NCI-H345 treated with DMSO at 0.1 percent for 48 hours (cell line): ENCODE data around the gene RORC.
"Not testable (repeated sequence)": the region's sequence is repeated elsewhere in the genome, so short reads cannot be mapped to it uniquely, and the experiment has no call there.

Experiments used
- DNase-seq: peaks from one replicate; lab custom pipeline; 2025; ENCODE audit not compliant: unreplicated experiment; lab: John Stamatoyannopoulos, UW

RORC gene

DNA sequence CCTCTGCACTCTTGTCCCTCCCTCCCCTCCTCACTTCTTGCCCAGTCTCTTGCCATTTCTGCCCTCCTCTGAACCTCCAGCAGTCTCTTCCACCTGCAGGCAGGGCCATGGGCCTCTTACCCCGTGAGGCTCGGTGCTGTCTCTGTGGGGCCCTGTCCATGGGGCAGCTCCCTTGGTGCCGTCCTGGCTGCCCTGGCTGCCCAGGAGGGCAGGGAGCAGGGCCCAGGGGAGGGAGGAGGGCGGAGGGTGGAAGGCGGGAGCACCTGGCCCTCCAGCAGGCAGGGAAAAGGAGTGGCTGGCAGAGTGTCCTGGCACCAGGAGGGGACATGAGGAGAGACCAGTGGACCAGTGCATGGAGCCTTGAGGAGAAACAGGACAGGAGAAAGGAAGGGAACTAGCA is at the start of gene RORC:
RORC (minus strand) TSS at position 198 of the 400 bp plus-strand sequence; CDS start at position 160, 38 bp downstream.
- DNase-seq = no peak

DNA sequence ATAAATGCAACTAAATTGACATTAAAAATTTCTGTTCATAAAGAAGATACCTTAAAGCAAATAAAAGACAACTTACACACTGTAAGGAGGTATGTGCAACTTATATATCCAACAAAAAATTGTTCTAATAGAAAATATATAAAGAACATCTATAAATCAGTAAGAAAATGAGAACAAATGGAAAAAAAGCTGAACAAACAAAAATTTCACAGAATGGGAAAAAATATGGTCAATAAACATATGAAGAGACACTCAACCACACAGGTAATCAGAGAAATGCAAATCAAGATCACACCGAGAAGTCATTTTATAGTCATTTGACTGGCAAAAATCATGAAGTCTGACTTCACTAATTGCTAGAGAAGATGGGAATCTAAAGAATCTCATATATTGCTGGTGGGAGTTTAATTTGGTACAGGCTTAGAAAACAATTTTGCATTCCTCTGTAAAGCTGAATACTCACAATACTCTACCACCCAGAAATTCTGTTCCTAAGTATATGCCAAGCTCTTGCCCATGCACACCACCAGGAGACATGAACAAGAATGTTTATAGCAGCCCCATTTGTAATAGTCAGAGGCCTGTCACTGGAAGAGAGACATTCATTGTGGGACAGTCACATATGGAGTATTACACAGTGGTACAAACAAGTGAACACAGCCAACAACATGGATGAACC is 44.0 kb upstream of the RORC start:
- no peak for DNase-seq

DNA sequence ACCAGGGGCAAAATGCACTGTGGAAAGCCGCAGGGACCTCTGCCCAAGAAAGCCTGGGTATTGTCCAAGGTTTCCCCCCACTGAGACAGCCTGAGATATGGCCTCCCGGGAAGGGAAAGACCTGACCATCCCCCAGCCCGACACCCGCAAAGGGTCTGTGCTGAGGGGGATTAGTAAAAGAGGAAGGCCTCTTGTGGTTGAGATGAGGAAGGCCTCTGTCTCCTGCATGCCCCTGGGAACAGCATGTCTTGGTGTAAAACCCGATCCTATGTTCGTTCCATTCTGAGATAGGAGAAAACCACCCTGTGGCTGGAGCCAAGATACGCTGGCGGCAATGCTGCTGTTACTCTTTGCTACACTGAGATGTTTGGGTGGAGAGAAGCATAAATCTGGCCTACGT is 41.2 kb upstream of the RORC start:
- DNase-seq = not testable (repeated sequence)

DNA sequence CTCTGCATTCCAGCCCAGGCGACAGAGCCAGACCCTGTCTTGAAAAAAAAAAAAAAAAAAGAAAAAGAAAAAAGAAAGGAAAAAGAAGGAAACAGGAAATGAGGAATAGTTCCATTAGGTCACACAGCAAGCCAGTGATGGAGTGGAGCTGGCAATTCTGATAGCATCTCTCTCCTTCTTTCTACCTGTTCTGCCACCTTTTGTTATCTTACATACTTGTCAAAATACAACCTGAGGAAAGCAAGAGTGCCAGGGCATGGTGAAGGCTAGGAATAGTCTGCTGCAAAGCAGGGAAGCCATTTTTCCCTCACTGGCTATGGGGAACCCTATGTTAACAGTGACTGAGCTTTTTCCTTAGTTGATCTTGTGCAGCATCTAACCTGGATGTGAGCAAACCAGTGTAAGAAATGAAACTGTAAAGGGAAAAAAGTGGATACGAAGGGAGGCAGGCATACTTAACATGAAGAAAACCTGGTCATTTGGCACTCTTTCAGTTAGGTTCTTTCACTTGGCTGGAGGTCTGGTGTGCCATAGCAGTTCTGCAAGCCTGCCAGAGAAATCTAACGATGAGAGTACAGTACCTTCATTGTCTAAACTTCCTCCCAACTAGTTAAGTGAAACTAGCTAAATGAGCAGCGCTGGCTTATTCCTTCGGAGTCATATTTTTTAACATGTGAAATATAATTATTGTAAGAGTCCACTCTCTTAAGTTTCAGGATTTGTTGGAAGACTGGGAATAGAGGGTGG is 39.9 kb upstream of the RORC start:
- DNase-seq = no peak

DNA sequence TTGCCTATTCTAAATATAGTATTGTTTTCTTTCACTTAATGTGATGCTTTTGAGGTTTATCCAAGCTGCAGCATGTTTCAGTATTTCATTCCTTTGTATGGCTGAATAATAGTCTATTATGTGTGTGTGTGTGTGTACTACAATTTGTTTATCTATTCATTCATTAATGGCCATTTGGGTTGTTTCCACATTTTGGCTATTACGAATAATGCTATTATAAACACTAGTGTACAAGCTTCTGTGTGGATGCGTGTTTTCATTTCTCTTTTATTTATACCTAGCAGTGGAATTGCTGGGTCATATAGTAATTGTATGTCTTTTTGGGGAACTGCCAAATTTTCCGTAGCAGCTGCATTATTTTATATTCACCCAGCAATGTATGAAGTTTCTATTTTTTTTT is 36.9 kb upstream of the RORC start:
- DNase-seq = no peak

DNA sequence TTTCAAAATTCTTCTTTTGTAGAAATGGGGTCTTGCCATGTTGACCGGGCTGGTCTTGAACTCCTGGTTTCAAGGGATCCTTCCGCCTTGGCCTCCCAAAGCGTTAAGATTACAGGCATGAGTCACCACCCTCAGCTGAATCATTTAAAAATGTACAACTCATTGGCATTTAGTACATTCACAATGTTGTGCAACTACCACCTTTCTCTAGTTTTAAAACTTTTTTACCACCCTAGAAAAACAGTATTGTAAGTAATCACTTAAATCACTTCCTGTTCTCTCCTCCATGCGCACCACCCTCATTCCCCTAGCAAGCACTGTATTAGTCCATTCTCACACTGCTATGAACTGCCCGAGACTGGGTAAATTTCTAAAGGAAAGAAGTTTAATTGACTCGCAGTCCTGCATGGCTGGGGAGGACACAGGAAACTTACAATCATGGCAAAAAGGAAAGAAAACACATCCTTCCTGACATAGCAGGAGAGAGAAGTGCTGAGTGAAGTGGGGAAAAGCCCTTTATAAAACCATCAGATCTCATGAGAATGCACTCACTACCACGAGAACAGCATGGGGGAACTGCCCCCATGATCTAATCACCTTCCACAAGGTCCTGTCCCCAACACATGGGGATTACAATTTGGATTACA is 36.3 kb upstream of the RORC start:
- DNase-seq = no peak

DNA sequence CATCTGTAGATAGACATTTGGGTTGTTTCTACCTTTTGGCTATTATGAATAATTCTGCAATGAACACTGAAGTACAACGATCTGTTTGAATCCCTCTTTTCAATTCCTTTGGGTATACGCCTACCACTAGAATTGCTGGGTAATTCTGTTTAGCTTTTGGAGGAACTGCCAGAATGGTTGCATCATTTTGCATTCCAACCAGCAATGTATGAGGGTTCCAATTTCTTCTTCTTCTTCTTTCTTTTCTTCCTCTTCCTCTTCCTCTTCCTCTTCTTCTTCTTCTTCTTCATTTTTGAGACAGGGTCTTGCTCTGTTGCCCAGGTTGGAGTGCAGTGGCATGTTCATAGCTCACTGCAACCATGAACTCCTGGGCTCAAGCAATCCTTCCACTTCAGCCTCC is 35.7 kb upstream of the RORC start:
- DNase-seq = no peak

- no peak for DNase-seq
These were observed 32.8 kb upstream of the RORC start for GRCh38 chr1:151864411-151864810.

DNA sequence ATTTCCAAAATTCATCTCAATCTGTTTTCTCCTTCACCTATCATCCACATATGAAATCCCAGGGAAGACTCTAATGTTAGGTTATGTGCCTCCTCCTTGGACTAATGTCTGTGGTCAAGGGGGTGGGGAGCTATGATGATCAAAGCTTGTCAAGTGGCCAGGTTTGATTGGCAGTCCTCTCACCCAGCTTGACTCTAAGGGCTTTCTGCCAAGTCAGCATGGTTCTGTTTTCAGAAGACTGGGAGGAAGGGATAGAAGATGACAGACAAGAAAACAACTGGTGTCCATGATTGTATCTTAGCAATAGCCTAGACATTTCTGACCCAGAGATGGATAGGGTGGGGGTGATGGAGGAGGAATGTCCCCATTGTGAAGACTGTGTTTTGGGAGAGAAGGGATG is 31.0 kb upstream of the RORC start:
- DNase-seq = no peak

DNA sequence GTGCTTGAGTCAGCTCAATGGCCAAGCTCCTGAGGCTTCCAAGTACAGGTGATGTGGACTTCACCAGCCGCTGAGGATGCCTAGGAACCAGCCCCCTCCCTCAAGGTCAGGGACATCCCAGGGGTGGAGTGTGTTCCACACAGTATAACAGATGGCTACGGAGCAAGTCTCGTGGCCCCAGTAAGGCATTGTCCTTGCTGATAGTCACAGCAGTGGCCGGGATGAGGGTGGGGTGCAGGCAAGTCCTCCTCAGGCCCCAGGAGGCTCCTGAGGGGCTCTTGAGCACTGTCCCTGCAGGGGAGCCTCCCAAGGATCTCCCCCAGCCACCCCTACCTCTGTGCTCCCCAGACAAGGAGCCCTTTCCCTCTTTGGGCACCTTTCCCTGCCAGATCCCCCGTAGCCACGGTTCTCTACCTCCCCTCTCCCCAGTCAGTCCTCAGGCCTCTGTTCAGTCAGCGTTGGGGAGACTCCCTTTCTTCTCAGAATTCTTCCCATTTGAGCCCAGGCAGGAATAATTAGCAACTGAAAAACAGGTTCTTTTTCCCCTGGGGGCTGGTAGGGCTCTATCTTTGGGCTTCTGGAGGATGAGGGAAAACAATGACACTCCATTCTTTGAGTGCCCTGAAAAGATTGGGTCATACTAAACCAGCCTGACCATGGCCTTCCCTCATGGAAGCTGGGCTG is 29.0 kb upstream of the RORC start:
- DNase-seq = no peak

DNA sequence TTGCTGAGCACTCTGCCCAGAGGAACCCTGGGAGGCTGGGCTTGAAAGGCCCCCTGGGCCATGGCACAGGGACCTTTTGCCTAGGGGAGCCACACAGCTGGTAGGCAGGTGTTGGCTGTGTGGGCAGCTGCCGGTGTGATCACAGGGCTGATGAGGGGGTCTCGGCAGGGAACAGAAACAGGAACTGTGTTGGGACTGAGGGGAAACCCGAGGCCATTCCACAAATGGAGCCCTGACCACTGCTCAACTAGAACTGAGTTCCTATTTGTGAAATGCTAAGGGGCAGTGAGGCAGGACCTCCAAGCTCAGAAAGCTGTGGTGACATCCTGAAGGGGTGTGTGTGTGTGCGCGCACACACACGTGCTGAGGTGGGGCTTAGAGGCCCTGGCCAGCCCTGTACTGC is 28.3 kb upstream of the RORC start:
- DNase-seq = no peak

DNA sequence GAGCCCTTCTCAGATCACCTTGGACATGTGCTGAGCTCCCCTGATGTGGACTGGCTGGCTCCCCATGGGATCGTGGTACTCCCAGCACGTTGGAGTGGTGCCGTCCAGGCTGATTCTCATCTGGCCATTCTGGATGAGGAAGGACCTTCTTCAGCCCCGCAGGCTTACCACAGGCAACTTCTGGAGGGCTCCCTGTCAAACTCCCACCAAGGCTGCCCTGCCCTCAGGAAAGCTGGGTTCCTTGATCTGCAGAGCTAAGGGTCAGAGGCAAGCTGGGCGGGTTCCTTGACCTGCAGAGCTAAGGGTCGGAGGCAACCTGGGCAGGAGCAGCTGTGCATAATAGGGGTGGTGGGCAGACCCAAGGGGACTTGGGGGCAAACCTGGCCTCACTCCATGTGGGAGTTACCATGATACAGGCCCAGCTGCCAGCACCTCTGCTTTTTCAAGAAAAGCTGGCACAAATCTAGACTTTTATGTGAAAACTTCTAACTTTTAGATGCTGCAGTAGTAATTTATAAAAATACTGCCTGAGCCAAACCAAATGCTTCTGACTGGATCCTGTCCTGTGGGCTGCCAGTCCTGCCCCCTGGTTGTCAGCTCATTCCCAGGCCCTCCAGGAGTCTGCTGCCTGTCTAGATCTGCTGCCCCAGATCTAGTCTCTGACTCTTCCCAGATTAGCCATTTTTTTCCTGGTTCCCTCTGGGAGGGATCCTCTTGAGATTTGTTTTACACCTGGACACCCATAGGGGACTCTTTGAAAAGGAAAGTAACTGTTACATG is 27.5 kb upstream of the RORC start:
- no peak for DNase-seq

DNA sequence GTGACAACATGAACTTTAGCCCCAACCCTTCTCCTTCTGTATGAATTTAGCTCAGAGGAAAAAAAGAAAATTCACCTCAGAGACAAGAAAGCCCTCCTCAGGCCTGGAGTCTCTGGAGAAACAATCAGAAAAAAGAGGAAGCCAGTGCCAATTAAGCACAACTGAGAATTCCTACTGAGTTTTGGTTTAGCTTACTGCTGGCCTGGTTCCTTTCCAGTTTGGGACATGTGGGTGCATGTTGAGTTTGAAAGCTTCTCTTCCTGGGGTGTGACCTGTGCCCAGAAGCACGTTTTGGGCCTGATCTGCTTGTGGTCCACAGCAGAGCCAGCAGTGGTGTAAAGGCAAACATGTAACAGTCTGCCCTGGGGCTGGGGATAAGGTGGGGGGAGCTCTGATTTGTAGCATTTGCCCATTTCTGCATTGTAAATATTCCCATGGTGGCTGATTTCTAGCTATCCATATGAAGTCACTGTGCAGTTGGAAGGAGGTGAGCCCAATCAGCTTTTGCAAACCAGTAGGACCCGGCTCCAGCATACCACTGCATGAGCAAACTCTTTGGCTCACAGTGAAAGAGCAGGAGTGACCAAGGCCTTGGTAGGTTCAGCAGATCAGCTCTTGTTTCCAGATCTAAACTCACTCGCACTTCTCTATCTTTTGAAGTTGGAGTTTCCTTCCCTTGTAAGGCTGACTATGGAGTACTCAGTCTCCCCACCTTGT is 26.6 kb upstream of the RORC start:
- DNase-seq = no peak

DNA sequence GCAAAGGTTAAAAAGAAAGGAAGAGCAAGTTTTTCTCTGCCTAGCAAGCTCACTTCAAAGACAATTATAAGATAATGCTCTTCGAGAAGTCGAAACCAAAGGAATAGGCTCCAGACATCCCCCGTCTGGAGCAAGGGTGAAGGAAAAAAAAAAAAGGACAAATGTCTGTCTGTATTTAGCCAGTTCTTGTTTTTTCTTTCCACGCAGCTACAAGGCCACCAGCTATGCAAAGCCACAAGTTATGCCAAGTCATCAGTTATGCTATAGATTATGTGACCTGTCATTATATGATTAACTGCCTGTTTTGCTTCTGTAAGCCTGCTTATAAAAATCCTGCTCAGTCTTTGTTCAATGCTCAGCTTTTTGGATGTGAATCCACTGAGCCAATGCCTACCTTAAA is 24.3 kb upstream of the RORC start:
- DNase-seq = no peak

GRCh38 chr1:151855516-151855915 is 23.9 kb upstream of the RORC start:
- not testable (repeated sequence) for DNase-seq

DNA sequence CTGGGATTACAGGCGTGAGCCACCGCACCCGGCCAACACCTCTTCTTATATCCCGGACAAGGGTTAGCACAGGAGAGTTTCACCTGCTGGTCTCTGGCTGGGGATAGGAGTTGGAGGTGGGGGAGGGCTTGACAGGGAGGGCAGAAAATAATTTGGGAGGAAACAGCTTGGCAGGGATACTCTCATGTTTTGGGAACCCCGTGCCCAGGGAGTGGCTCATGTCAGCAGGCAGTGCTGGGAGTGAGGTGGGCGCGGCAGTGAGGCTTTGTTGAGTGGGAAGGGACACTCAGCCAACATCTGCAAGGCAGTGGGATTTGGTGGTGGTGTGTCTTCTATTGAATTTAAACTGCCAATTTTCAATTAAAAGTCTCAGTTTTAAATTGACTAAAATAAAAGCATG is 23.1 kb upstream of the RORC start:
- no peak for DNase-seq

- no peak for DNase-seq
These were observed 21.9 kb upstream of the RORC start, which contains the start of gene THEM5 for GRCh38 chr1:151853411-151853943. TSS of gene THEM5 (minus strand) at chr1:151853712. CDS start at chr1:151853565, 147 bp downstream.

GRCh38 chr1:151852733-151853132 is 21.1 kb upstream of the RORC start:
- DNase-seq = no peak

GRCh38 chr1:151851886-151852285 is 20.3 kb upstream of the RORC start:
- DNase-seq = no peak

DNA sequence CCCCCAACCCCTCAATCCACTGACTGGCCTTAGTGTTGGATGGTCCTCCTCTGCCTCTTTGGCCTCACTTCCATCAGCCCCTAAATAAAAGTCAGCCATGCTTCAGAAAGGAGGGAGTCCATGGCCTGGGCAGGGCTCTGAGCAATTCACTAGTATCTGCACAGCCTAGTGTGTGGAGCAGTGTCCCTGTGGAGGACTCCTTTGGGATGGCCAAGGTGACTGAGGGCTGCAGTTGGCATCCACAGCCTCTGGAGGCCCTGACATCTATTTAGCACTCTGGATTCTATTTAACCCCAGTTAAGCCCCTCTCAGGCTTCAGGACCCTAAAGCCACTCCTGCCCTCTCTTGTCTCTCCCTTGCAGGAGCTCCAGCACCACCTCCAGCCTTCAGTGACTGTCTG is 18.3 kb upstream of the RORC start:
- no peak for DNase-seq
